Daoy (cell line): ENCODE measurements around the gene GRPEL2. TPM values are rescaled to one million over a fixed set of nuclear protein-coding genes. Genes with fewer than 3 reads are reported as not detected.

Experiments used
- DNase-seq: peaks from one replicate; pipeline ENCODE4 v3.0.0-alpha.2; 2015; ENCODE audit warnings: low read depth
- total RNA-seq: library from RNA; depleted of rRNA; stranded (reverse); fragments of >200 nt; shearing (Covaris generic); gene quantifications from 2 replicates; pipeline ENCODE4 v1.2.3, GENCODE V29; 2014; rRNA removed

The GRPEL2 gene, protein sequence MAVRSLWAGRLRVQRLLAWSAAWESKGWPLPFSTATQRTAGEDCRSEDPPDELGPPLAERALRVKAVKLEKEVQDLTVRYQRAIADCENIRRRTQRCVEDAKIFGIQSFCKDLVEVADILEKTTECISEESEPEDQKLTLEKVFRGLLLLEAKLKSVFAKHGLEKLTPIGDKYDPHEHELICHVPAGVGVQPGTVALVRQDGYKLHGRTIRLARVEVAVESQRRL
- total RNA-seq = 30.7 and 33.4 TPM in 2 replicates

- peak; percentile 99 for DNase-seq
Observed at GRCh38 chr5:149345147-149345891, at the start of gene GRPEL2. Gene GRPEL2, plus strand, starts transcription at chr5:149345499. Its CDS starts 41 bp downstream, at chr5:149345540.

- no peak for DNase-seq
Observed at GRCh38 chr5:149297340-149298025, 47.8 kb upstream of the GRPEL2 start.

DNA sequence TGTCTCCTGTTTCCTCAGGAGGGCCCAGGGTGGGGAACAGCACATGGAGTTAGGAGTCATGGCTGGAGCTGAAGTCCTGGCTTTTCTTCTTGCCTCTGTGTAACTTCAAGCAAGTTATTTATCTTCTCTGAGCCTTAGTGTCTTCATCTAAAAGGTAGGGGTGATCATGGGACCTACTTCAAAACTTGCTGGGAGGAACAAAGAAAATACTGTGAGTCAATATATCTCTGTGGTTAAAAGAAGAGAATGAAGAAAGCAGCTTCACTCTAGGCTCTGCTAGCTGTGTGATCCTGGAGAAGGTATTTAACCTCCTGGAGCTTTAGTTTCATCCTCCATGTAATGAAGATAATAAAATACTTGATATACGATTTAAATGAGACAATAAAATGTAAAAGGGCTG is 47.1 kb upstream of the GRPEL2 start:
- no peak for DNase-seq

DNA sequence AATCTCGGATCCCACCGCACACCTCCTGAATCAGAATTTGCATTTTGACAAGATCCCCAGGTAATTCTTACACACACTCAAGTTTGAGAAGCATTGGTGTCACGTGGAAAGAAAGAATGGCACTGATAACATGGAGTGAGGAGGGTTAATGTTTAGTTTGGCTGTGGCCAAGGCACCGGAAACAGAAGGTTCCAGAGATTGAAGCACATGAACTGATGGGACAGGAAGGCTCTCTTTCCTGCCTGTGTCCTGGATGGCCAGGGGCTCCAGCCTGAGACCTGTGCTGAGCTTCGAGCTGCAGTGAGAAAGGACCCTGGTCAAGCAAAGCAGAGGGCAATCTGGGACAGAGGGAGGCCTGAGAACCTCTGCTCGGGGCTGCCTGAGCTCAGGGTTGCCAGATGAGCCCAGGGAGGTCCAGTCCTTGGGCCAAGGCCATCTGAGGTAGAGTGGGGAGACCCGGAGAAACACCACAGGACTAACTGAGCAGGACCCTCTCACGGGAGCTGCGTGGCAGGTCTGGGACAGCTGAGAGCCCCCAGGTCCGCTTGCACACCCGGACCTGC is 46.4 kb upstream of the GRPEL2 start:
- DNase-seq = no peak

DNA sequence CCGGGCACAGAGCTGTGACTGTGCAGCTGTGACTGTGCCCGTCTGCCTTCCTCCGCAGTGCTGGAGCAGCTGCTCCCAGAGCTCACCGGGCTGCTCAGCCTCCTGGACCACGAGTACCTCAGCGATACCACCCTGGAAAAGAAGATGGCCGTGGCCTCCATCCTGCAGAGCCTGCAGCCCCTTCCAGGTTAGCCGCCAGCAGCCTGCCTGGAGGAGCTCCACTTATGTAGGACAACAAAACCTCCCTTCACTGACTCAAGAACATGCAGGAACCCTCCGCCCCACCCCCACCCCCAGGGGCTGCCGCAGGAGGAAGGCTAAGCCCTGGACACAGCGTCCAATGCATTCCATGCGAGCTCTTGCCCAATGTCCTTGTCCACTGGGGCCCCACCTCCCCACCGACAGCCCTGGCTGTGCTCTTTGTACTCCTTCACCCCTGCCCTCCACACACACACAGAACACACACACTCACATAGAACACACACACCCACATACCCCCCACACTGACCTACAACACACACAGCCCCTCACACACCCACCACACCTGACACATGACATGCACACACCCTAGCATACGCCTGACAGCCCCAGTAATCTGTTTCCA is 45.7 kb upstream of the GRPEL2 start:
- no peak for DNase-seq

- DNase-seq = no peak
Observed at GRCh38 chr5:149300441-149300840, 44.9 kb upstream of the GRPEL2 start.

DNA sequence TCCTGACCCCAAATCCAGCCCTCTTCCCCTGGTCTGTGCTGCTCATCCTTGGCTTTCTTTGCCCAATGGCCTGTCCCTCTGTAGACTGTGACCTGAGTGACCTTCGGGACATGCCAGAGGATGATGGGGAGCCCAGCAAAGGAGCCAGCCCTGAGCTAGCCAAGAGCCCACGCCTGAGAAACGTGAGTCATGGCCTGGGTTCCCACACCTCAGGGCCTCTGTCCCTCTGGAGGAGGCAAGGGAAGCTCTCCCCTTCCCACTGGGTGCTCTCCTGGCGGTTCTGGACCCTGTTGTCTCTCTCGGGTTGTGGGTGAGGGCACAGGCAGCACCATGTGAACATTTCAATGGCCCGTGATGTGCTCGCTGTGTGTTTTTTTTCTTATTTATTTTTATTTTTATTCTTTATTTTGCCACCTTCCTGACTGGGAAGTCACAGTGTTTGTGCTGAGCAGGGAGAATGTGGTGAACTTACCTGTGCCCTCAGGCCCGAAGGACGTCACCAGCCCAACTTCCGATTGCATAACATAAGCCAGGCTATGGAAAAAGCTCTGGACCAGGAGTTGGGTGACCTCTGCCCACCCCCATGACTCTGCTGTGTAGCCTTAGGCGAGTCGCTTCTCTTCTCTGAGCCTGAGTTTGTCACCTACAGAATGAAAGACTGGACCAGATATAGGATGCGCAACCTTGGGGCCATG is 44.1 kb upstream of the GRPEL2 start:
- DNase-seq = no peak

GRCh38 chr5:149301744-149302380 is 43.4 kb upstream of the GRPEL2 start:
- DNase-seq = no peak

GRCh38 chr5:149302641-149303040 is 42.7 kb upstream of the GRPEL2 start:
- no peak for DNase-seq

DNA sequence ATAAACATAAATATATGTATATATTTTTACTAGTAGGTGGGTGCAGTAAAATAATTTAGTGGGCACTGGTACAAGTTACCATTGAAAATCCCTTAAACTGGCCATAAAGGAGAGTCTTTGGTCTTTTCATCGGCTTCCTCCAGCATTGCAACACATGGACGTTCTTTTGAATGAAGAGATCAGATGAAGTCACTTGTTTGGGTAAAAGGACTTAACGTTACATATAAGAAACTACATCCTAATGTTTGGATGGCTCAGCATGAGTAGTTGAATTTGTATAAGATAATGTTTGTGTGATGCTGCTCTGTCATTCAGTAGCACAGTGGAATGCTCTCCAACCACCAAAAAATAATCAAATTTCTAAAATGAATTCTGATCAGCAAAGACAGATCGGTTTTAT is 42.1 kb upstream of the GRPEL2 start:
- DNase-seq = no peak

- DNase-seq = no peak
Observed at GRCh38 chr5:149304195-149305078, 40.9 kb upstream of the GRPEL2 start.

GRCh38 chr5:149309354-149309753 is 35.9 kb upstream of the GRPEL2 start:
- DNase-seq = no peak

- DNase-seq = no peak
Observed at GRCh38 chr5:149310488-149310887, 34.8 kb upstream of the GRPEL2 start.

DNA sequence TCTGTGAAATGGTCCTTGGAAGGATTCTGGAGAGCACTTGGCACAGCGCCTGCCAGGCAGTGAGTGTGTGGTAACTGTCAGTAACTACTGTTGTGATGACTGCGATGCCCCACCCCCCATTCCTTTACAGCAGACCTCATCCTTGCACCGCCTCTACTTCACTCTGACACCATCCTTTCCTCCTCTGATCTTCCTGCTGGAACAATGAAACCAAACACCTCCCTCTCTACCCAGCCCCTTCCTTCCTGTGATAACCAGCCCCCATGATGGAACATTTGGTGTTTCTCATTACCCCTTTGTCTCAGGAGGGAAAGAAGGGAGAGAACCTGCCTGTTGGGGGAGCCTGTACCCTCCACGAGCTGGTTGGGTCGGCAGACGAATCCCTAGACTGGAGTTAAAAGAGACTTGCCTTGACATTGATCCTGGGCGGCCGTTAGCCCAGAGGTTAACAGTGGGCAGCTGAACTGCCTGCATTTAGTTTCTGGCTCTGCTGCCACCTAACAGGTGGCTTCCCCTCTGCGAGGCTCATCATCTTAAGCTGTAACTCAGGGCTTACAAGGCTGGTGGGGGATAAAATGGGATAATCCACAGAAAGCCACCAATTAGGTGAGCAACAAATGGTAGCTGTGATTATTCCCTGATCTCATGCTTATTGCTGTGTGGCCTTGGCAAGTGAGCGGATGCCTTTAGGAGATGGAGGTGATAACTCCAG is 34.2 kb upstream of the GRPEL2 start:
- peak; percentile 60 for DNase-seq

DNA sequence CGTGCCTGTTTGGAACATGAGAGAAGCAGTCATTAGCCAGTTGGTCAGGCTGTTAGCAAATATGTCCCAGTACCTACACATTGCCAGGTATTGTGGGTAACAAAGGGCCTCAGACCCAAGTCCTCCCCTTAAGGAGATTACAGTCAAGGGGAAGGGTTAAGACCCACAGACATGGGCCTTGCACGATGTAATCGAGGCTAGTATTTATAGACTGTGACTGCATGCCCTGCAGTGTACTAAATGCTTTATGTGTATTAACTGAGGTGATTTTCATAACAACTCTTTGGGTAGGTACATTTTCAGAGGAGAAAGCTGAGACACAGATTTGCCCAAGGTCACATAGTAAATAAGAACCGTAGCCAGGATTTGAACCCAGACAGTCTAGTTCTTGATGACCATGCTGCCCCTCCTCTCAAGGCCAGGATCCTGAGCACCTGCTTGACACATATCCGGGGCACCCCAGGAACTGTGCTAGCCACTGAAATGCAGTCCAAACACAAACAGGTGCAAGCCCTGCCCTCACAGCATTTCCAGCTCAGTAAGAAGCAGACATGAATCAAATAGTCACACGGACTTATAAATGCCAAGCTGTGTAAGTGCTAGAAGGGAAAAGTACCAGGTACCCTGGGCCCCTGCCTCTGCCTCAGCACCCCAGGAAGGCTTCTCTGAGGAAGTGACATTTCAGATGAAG is 32.0 kb upstream of the GRPEL2 start:
- no peak for DNase-seq

- DNase-seq = no peak
Observed at GRCh38 chr5:149314571-149315111, 30.7 kb upstream of the GRPEL2 start.

DNA sequence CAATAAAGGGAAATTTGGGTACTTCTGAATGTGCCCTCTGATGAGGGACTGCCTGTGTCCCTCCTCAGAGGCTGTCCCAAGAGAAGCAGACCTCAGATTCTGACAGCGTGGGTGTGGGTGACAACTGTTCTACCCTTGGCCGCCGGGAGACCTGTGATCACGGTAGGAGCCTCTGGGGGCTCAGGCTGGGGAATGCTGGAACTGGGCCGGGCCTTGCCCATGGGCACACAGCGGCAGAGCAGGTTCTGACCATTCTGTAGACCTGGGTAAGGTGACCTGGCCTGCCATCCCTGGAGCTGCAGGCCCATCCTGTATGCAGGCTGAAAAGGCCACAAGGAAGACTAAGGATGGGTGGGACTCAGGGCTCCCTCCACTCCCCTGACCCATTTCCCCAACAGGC is 29.5 kb upstream of the GRPEL2 start:
- DNase-seq = no peak

GRCh38 chr5:149317281-149318048 is 27.8 kb upstream of the GRPEL2 start:
- DNase-seq = peak; percentile 41
